ENCODE results near the gene RAB25. TPM values are rescaled to one million over a fixed set of nuclear protein-coding genes. Genes with fewer than 3 reads are reported as not detected.

The RAB25 gene
- total and polyA plus RNA-seq, 2 experiments from 2014 or later: 2.4 to 3.1 TPM

DNA sequence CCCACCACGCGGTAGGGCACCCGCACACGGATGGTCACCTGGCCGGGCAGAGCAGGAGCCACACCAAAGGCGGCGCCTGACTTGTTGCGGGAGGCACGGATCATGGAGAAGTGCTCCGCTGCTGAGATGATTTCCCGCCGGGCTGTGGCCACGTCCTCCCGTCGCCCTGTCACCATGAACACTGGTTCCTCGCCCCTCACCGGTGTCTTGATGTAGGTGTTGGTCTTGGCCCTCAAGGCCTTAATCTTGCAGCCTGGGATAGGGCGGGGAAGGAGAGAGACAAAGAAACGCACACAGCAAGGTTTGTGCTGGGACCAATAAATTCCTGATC, 16.4 kb downstream of the RAB25 start:
- H3K27ac ChIP-seq: peak overlapping the region; percentile 81
- TF ChIP-seq, protein P1, sequence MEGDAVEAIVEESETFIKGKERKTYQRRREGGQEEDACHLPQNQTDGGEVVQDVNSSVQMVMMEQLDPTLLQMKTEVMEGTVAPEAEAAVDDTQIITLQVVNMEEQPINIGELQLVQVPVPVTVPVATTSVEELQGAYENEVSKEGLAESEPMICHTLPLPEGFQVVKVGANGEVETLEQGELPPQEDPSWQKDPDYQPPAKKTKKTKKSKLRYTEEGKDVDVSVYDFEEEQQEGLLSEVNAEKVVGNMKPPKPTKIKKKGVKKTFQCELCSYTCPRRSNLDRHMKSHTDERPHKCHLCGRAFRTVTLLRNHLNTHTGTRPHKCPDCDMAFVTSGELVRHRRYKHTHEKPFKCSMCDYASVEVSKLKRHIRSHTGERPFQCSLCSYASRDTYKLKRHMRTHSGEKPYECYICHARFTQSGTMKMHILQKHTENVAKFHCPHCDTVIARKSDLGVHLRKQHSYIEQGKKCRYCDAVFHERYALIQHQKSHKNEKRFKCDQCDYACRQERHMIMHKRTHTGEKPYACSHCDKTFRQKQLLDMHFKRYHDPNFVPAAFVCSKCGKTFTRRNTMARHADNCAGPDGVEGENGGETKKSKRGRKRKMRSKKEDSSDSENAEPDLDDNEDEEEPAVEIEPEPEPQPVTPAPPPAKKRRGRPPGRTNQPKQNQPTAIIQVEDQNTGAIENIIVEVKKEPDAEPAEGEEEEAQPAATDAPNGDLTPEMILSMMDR (IDR thresholded peaks at IDR 0.05; ENCODE audit: low read depth, low read length): no peak
- no peak for DNase-seq (ENCODE audit: low read depth in 1 of 2, low spot score in 1 of 2)
- no peaks in the 10 kb centered on the region for H3K27me3 ChIP-seq
- H3K36me3 ChIP-seq: peaks cover 16% of the 10 kb centered on the region
- H3K4me1 ChIP-seq (ENCODE audit: low read depth): peaks cover 59% of the 10 kb centered on the region
- H3K9me3 ChIP-seq (ENCODE audit: low read depth): no peaks in the 10 kb centered on the region
- no peak overlapping the region for H3K4me3 ChIP-seq

DNA sequence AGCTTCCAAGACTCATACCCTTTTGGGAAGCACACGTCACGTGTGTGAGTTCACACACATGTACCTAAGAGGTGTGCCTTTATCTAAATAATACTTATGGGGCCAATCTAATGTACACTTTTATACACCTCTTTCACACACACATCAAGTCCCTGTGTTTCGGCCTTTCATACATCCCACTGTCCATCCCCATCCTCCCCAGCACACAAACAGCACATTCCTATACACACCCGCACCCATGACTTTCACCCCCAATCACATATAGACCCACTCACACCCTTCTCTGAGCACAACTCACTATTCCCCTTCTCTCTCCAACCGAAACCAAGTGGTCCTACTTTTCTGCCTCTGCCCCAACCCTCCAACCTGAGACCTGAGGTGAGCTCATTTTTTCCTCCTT, 17.8 kb downstream of the RAB25 start:
- H3K36me3 ChIP-seq: peaks cover 16% of the 10 kb centered on the region
- H3K9me3 ChIP-seq (ENCODE audit: low read depth): no peaks in the 10 kb centered on the region
- TF ChIP-seq, protein P1 (IDR thresholded peaks at IDR 0.05; ENCODE audit: low read depth, low read length): no peak
- peaks cover 47% of the 10 kb centered on the region for H3K4me1 ChIP-seq (ENCODE audit: low read depth)
- no peaks in the 10 kb centered on the region for H3K27me3 ChIP-seq
- DNase-seq (ENCODE audit: low read depth in 1 of 2, low spot score in 1 of 2): no peak
- peak overlapping the region; percentile 59 for H3K27ac ChIP-seq
- no peak overlapping the region for H3K4me3 ChIP-seq

DNA sequence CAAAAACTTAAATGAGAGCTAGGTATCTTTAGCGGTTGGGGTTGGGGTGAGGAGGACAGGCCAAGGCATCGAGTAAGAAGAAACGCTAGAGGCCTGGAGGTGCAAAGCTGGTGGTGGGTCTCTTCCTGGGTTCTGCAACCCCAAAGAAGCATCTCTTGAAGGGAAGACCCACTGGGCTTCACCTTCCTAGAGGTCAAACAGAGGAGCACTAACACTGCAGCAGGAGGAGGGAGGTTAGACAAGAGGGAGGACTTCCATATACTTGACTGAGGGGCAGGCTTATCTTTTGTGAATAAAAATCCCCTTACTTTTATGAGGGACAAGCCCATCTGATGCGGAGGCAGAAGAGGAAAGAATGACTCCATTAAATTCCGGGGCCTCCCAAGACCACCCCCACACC, 18.8 kb downstream of the RAB25 start:
- no peak for DNase-seq (ENCODE audit: low read depth in 1 of 2, low spot score in 1 of 2)
- peaks cover 46% of the 10 kb centered on the region for H3K4me1 ChIP-seq (ENCODE audit: low read depth)
- peaks cover 12% of the 10 kb centered on the region for H3K36me3 ChIP-seq
- H3K27me3 ChIP-seq: no peaks in the 10 kb centered on the region
- peak overlapping the region; percentile 99 for H3K4me3 ChIP-seq
- TF ChIP-seq, protein P1 (IDR thresholded peaks at IDR 0.05; ENCODE audit: low read depth, low read length): no peak
- no peaks in the 10 kb centered on the region for H3K9me3 ChIP-seq (ENCODE audit: low read depth)
- no peak overlapping the region for H3K27ac ChIP-seq

DNA sequence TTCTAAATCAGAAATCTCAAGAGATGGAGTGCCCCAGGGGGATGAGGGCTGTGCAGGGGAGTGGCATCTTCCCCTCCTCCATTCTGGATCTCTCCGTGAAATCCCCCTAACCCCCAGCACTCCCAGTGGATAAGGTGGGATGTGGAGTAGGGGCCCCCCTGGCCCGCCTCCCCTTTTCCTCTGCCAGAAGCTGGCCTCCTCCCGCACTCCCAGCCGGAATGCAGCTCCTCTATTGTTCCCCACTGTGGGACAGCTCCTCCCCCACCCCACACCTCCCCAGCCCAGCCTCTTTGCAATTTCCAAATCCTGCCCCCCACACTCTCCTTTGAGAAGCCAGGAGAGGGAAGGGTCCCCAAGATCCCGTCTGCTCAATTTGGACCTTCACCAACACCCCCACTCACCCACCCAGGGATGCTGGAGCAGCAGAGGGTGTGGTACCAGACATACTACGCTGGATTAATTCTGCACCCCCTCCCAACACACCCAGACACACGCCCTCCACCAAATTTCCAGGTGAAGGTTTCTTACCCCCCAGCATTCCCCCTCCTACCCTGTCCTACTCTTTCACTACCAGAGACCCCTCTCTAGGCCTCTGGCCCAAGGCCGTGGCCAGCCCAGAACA, 19.4 kb downstream of the RAB25 start:
- no peak for DNase-seq (ENCODE audit: low read depth in 1 of 2, low spot score in 1 of 2)
- H3K36me3 ChIP-seq: peaks cover 12% of the 10 kb centered on the region
- H3K4me1 ChIP-seq (ENCODE audit: low read depth): peaks cover 43% of the 10 kb centered on the region
- peak overlapping the region; percentile 15 for H3K27ac ChIP-seq
- peak overlapping the region; percentile 99 for H3K4me3 ChIP-seq
- H3K9me3 ChIP-seq (ENCODE audit: low read depth): no peaks in the 10 kb centered on the region
- no peaks in the 10 kb centered on the region for H3K27me3 ChIP-seq
- TF ChIP-seq, protein P1 (IDR thresholded peaks at IDR 0.05; ENCODE audit: low read depth, low read length): no peak

DNA sequence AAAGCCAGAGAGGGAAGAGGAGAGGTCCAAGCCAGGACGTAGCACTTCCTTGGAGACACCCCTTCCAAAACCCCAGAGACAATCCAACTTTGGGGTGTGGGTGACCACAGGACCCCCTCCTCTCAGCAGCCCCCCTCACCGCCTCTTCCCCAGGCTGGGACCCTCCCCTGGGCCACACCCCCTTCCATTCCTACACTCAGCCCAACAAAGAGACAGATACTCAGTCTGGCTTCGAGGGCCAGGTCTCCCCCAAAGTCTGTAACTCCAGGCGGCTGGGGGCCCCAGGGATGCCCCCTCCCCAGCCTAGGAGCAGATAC, 19.9 kb downstream of the RAB25 start:
- H3K27me3 ChIP-seq: no peaks in the 10 kb centered on the region
- peaks cover 11% of the 10 kb centered on the region for H3K36me3 ChIP-seq
- TF ChIP-seq, protein P1 (IDR thresholded peaks at IDR 0.05; ENCODE audit: low read depth, low read length): no peak
- H3K27ac ChIP-seq: peak overlapping the region; percentile 15
- peak overlapping the region; percentile 99 for H3K4me3 ChIP-seq
- no peak for DNase-seq (ENCODE audit: low read depth in 1 of 2, low spot score in 1 of 2)
- H3K4me1 ChIP-seq (ENCODE audit: low read depth): peaks cover 43% of the 10 kb centered on the region
- no peaks in the 10 kb centered on the region for H3K9me3 ChIP-seq (ENCODE audit: low read depth)

All from cardiac muscle cell (in vitro differentiated cells and primary cell).